Panc1 (cell line): ENCODE measurements around the gene TP63. TPM values are rescaled to one million over a fixed set of nuclear protein-coding genes. Genes with fewer than 3 reads are reported as not detected.

Experiments
- ATAC-seq: fragments of 200-7000 bp; cut with Tn5 transposase; 2 replicates; pipeline ENCODE4 v1.9.1; 2020; ENCODE audit warnings: mild to moderate bottlenecking, moderate library complexity
- BruUV-seq: library from RNA; stranded (reverse); fragments of 400-500 nt; replicated peaks from 2 replicates; lab custom pipeline; 2021; lab: Mats Ljungman, UMichigan
- CTCF ChIA-PET: fragments of 300-600 bp; sonication (Branson Sonifier 250); formaldehyde crosslinking; loops from one replicate; lab custom pipeline; 2022; ENCODE audit warnings: antibody characterized with exemption; lab: Charles Lee
- POLR2A ChIA-PET: fragments of 300-600 bp; sonication (Branson Sonifier 250); formaldehyde crosslinking; loops from one replicate; lab custom pipeline; 2022; ENCODE audit warnings: antibody characterized with exemption; lab: Charles Lee
- DNase-seq: peaks from one replicate; pipeline ENCODE4 v3.0.0-alpha.2; 2010; ENCODE audit warnings: low read depth, low spot score
- H3K27ac ChIP-seq: 2 replicates; pipeline ENCODE4 v1.5.1; 2011; ENCODE audit warnings: mild to moderate bottlenecking, low read length, inconsistent platforms
- H3K27me3 ChIP-seq: fragments of 200-500 bp; sonication (Bioruptor generic); 2 replicates; pipeline ENCODE4 v1.6.0; 2014; ENCODE audit warnings: low read length, inconsistent platforms; ENCODE audit not compliant: control insufficient read depth, insufficient read depth
- H3K36me3 ChIP-seq: fragments of 200-500 bp; sonication (Bioruptor generic); 2 replicates; pipeline ENCODE4 v1.5.1; 2014; ENCODE audit warnings: inconsistent platforms, mild to moderate bottlenecking, low read length, moderate library complexity; ENCODE audit not compliant: control insufficient read depth, insufficient read depth
- H3K4me1 ChIP-seq: 2 replicates; pipeline ENCODE4 v1.5.1; 2011; ENCODE audit warnings: inconsistent platforms, mild to moderate bottlenecking, low read length, moderate library complexity; ENCODE audit not compliant: control insufficient read depth, insufficient read depth
- H3K4me3 ChIP-seq, 2 experiments: 2 replicates each; pipeline ENCODE4 v1.5.1; 2011 to 2012; ENCODE audit warnings: low read depth in 2 of 2, low read length in 2 of 2, mild to moderate bottlenecking in 2 of 2, inconsistent platforms in 1 of 2, moderate library complexity in 1 of 2
- H3K9me3 ChIP-seq: fragments of 200-500 bp; sonication (Bioruptor generic); 2 replicates; pipeline ENCODE4 v1.5.1; 2014; ENCODE audit warnings: low read depth, mild to moderate bottlenecking, inconsistent platforms, low read length, moderate library complexity; ENCODE audit not compliant: control insufficient read depth, insufficient read depth
- CTCF ChIP-seq: fragments of 450-650 bp; IDR thresholded peaks from 2 replicates; pipeline ENCODE4 v1.5.1; 2017; ENCODE audit warnings: mild to moderate bottlenecking
- POLR2AphosphoS5 ChIP-seq: IDR thresholded peaks from 2 replicates; pipeline ENCODE4 v1.6.1; 2012; ENCODE audit warnings: mild to moderate bottlenecking, low read depth, low read length, moderate library complexity
- REST ChIP-seq, 2 experiments: IDR thresholded peaks; 2 replicates each; pipeline ENCODE4 v1.6.1; 2011 to 2012; ENCODE audit warnings: low read depth in 2 of 2, control low read depth in 1 of 2, low read length in 1 of 2, mild to moderate bottlenecking in 1 of 2, moderate library complexity in 1 of 2; ENCODE audit not compliant: insufficient read depth in 1 of 2
- SIN3A ChIP-seq: IDR thresholded peaks from 2 replicates; pipeline ENCODE4 v1.6.1; 2012; ENCODE audit warnings: low read depth, mild to moderate bottlenecking, low read length, moderate library complexity, borderline replicate concordance; ENCODE audit not compliant: insufficient read depth
- TCF7L2 ChIP-seq: IDR thresholded peaks from 2 replicates; pipeline ENCODE4 v1.6.1; 2011; ENCODE audit warnings: mild to moderate bottlenecking, low read depth, low read length, inconsistent platforms
- in situ Hi-C: cut with HindIII; loops from 2 replicates; pipeline ENCODE4 v1.10.0; 2016; ENCODE audit warnings: low sequenced_read_pairs, low pct_unique_long_range_greater_than_20kb
- intact Hi-C: fragments of 100-400 bp; cut with micrococcal nuclease; formaldehyde crosslinking; loops from one replicate; pipeline ENCODE4 v1.10.0; 2022; ENCODE audit not compliant: unreplicated experiment
- total RNA-seq: library from RNA; stranded (reverse); gene quantifications from one replicate; pipeline ENCODE4 v1.2.1, GENCODE V29; 2021; ENCODE audit not compliant: unreplicated experiment

TP63 gene
- total RNA-seq, 1 experiment from 2014 or later = 0.51 TPM

DNA sequence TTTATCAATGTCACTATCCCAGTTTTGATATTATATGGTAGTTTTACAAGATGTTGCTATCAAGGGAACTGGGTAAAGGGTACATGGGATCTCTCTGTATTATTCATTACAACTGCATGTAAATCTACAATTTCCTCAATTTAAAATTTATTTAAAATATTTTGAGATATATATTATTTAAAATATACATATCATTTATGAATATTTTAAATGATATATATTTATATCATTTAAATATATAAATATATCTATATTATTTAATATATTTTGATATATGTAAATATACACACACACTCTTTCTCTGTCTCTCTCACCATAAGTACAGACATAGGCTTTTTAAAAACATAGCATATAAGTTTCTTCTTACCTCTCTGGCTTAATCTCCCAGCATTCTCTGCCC, 104.7 kb downstream of the TP63 start:
- no TSS peak for BruUV-seq
- in situ Hi-C loops = no loop called here
- TF ChIP-seq REST (IDR thresholded peaks at IDR 0.05; ENCODE audit: insufficient read depth in 1 of 2, low read depth in 2 of 2, low read length in 1 of 2) (no peak), SIN3A (no peak), TCF7L2 (no peak), CTCF (no peak), POLR2AphosphoS5 (no peak)
- H3K36me3 ChIP-seq = no peaks in the 10 kb centered on the region
- ChIA-PET POLR2A (no interaction called here), CTCF (interaction anchor here (1.2 kb wide), 1 partner anchor 51 kb away, joined by 3 read pairs; no protein-coding TSS in a partner anchor)
- DNase-seq = no peak
- H3K9me3 ChIP-seq = no peaks in the 10 kb centered on the region
- no peaks in the 10 kb centered on the region for H3K4me1 ChIP-seq
- intact Hi-C loops = no loop called here
- H3K27ac ChIP-seq = no peak overlapping the region
- H3K4me3 ChIP-seq = no peak overlapping the region
- no peak for ATAC-seq
- H3K27me3 ChIP-seq = no peaks in the 10 kb centered on the region

GRCh38 chr3:189737071-189737470, 105.9 kb downstream of the TP63 start:
- no peaks in the 10 kb centered on the region for H3K36me3 ChIP-seq
- no peak for DNase-seq
- H3K4me1 ChIP-seq = no peaks in the 10 kb centered on the region
- intact Hi-C loops = no loop called here
- POLR2A ChIA-PET = no interaction called here
- H3K27me3 ChIP-seq = no peaks in the 10 kb centered on the region
- no TSS peak for BruUV-seq
- CTCF ChIA-PET = interaction anchor here (1.2 kb wide), 1 partner anchor 50 kb away, joined by 3 read pairs; no protein-coding TSS in a partner anchor
- no peaks in the 10 kb centered on the region for H3K9me3 ChIP-seq
- in situ Hi-C loops = no loop called here
- no peak overlapping the region for H3K4me3 ChIP-seq
- H3K27ac ChIP-seq = no peak overlapping the region
- TF ChIP-seq SIN3A = no peak
- TF ChIP-seq POLR2AphosphoS5 = no peak
- TF ChIP-seq REST (IDR thresholded peaks at IDR 0.05; ENCODE audit: insufficient read depth in 1 of 2, low read depth in 2 of 2, low read length in 1 of 2) = no peak
- TF ChIP-seq CTCF = no peak
- no peak for TF ChIP-seq TCF7L2
- ATAC-seq = no peak
